SK-N-SH treated with all-trans-retinoic acid at 6 μM for 48 hours (cell line): ENCODE results near the gene TTC21B.

ENCODE experiments used
- RARB ChIP-seq: fragments of 250-450 bp; sonication (Bioruptor Pico); IDR thresholded peaks from 2 replicates; pipeline ENCODE4 v1.8.0; 2021; ENCODE audit warnings: mild to moderate bottlenecking, moderate library complexity
- TOX ChIP-seq: fragments of 250-450 bp; sonication (Bioruptor Pico); IDR thresholded peaks from 2 replicates; pipeline ENCODE4 v1.8.0; 2021; ENCODE audit warnings: mild to moderate bottlenecking, moderate library complexity, borderline replicate concordance
- ZFP3 ChIP-seq: fragments of 250-450 bp; sonication (Bioruptor Pico); IDR thresholded peaks from 2 replicates; pipeline ENCODE4 v1.5.0; 2020; ENCODE audit warnings: mild to moderate bottlenecking, moderate library complexity
- TF ChIP-seq, protein P1 (sequence below): fragments of 250-450 bp; sonication (Bioruptor Pico); IDR thresholded peaks from 2 replicates; pipeline ENCODE4 v1.8.0; 2020; ENCODE audit warnings: mild to moderate bottlenecking, moderate library complexity, borderline replicate concordance
- TF ChIP-seq, protein P2 (sequence below): fragments of 250-450 bp; sonication (Bioruptor Pico); IDR thresholded peaks from 2 replicates; pipeline ENCODE4 v1.5.1; 2020; ENCODE audit warnings: low read depth, mild to moderate bottlenecking, moderate library complexity

DNA sequence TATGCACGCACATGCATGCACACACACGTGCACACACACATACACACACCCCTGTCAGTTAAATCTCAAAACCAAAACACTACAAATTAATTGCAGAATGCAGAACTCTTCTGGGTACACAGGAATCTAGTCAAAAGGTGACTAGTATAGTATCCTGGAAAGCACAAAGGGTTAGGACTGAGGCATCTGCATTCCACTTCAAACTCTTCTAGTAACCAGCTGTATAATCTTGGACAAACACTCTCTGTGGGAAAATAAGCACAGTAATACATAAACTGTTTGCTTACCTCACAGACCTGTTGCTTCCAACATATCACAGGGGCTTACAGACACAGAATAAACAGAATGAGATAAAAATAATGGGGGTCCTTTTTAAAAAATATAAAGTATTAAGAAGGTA, 49.1 kb downstream of the TTC21B start:
- TF ChIP-seq RARB (CRISPR knock-in tag) (no peak), TOX (CRISPR knock-in tag) (no peak), ZFP3 (CRISPR knock-in tag) (no peak)
- TF ChIP-seq, protein P1, sequence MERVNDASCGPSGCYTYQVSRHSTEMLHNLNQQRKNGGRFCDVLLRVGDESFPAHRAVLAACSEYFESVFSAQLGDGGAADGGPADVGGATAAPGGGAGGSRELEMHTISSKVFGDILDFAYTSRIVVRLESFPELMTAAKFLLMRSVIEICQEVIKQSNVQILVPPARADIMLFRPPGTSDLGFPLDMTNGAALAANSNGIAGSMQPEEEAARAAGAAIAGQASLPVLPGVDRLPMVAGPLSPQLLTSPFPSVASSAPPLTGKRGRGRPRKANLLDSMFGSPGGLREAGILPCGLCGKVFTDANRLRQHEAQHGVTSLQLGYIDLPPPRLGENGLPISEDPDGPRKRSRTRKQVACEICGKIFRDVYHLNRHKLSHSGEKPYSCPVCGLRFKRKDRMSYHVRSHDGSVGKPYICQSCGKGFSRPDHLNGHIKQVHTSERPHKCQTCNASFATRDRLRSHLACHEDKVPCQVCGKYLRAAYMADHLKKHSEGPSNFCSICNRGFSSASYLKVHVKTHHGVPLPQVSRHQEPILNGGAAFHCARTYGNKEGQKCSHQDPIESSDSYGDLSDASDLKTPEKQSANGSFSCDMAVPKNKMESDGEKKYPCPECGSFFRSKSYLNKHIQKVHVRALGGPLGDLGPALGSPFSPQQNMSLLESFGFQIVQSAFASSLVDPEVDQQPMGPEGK (CRISPR knock-in tag) = no peak
- TF ChIP-seq, protein P2, sequence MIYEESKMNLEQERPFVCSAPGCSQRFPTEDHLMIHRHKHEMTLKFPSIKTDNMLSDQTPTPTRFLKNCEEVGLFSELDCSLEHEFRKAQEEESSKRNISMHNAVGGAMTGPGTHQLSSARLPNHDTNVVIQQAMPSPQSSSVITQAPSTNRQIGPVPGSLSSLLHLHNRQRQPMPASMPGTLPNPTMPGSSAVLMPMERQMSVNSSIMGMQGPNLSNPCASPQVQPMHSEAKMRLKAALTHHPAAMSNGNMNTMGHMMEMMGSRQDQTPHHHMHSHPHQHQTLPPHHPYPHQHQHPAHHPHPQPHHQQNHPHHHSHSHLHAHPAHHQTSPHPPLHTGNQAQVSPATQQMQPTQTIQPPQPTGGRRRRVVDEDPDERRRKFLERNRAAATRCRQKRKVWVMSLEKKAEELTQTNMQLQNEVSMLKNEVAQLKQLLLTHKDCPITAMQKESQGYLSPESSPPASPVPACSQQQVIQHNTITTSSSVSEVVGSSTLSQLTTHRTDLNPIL = no peak
